GM21390 (cell line): ENCODE measurements around the gene MYLK.

Source experiments
- ATAC-seq: cut with Tn5 transposase; IDR thresholded peaks from one replicate; pipeline ENCODE4 v1.9.1; 2021; ENCODE audit not compliant: unreplicated experiment

MYLK gene

GRCh38 chr3:123778525-123778924 lies 105.6 kb downstream of the MYLK start:
- no peak for ATAC-seq

- no peak for ATAC-seq
Observed at GRCh38 chr3:123776071-123776782, 107.9 kb downstream of the MYLK start.

GRCh38 chr3:123774474-123774873 lies 109.7 kb downstream of the MYLK start:
- ATAC-seq: no peak

GRCh38 chr3:123773681-123774431 lies 110.3 kb downstream of the MYLK start:
- ATAC-seq: no peak

- no peak for ATAC-seq
Observed at GRCh38 chr3:123769356-123769743, 114.8 kb downstream of the MYLK start.

DNA sequence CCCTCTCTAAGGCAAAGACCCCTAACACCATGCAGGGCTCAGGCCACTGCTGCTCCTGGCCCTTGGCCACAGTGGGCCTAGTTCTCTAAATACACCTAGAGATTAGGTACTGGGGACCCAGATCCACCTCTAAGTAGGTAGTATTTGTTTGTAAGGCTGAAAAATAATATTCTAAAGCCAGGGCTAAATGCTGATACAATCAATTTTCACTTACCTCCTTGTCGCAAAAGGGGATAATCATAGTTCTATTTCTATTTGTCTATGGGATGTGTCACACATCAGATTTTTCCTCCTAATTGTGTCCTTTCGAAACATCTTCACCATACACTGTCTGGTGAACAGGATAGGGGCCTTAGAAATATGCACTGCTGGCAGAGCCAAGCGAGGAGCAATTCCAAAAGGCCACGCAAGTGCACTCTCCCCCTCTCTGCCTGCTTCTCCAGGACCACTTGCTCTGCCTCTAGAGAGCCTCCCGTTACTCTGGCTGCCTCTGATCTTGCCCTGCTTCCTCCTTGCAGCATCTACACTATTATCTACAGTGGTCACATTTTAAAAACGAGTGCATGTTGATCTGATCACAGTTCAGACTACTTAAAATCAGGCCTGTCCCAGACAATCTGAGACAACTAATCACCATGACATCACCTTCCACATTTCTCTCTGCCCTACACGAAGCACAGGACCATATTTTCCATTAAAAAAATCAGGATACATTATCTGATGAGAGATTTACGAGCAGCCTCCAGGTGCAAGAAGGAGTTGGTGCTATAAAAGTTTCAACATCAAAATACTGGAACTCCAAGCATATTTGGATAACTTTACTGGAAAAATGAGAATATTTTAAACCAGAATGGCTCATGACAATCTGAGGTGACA lies 115.4 kb downstream of the MYLK start:
- ATAC-seq: no peak

DNA sequence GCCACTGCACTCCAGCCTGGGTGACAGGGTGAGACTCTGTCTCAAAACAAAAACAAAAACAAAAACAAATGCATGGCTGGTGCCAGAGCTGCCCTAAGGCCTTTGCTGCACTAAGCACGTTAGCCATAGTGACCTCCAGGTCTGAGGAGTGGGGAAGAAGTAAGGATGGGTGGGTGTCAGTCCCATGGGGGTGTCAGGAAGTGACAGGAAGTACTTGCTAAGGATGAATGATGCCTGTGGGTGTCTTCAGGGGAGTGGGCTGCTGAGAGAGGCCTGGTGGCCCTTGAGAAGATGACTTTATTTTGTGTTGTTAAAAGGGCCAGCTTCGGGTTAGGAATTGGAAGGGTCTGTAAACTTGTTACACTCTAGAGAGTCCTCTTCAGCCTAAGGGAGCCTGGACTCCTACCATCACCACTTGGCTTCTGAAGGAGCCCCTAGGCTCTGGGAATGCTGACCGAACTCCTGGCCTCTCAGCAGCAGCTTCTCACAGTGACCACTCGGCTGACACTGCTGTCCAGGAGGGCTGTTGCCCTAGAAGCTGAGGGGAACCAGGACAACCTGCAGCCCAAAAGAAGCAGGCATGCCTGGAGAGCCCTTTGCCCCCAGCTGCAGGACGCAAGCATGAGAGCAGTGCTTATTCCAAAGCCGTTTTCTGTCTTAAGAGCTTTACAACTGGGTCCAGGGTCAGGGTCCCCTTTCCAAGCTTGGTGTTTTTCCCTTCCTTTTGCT lies 116.4 kb downstream of the MYLK start:
- ATAC-seq: no peak

DNA sequence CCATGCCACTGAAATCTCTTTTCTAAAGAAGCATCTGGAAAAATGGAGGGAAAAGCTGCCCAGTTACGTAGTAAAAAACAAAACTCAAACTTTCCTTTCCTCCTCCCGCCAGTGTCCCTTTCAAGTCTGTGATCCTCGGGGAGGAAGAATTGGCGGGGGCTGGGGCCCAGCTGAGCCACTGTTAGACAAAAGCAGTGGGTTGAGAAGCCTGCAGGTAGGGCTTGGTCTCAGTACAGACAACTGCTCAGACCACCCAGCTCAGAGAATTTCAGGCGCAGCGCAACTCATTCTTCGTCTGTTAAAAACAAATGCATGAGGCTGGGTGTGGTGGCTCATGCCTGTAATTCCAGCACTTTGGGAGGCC lies 117.1 kb downstream of the MYLK start:
- ATAC-seq: no peak

DNA sequence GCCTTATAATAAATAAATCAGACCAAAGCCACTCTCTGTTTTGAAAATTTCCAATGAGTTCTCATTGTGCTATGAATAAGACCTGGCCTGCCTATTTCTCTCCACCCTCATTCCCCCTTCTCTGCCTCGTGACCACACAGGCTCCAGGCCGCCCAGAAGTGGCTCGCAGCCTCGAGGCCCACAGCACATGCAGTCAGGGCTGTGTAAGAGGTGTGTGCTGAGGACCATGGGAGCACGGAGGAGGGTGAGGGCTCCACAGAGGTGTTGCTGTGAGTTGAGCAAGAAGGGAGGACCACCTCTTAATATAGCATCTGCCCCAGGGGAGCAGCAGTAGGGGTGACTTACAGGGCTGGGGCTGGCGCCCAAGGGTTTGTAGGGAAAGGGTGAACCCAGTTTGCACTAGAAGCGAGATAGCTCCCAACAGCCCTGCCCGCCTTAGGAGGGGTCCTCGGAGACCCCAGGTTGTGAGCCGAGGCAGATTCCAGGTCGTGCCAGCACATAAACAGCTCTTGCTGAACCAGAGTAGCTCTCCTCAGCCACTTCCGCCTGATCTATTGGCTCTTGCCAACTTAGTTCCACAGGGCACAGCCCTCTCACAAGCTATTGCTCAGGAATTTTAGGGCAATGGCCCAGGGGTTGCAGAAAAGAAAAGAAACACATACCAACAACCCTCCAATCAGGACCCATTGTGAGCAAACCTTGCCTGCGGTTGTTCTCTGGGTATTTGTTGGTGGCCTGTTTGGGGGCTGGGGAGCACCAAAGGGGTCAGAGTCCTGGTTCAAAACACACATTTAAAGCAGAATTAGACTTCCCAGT lies 117.7 kb downstream of the MYLK start:
- ATAC-seq: no peak

- no peak for ATAC-seq
Observed at GRCh38 chr3:123765475-123766128, 118.5 kb downstream of the MYLK start.

DNA sequence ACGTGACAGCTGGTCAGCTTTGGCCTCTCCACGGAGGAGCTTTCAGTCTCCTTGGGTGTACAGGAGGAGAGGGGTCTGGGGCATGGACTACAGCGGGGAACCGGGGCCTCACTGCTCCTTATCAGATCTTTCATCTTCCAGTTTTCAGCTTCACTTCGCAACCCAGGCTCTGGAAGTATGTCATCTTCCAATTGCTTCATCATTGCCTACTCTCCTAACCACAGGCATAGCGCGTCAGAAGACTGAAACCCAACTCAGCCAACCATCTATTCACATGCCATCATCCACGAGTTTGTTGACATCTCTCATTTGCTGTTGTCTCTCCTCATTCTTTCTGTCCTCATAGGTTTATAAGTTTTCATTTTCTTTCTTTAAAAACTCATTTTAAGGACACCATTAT lies 119.5 kb downstream of the MYLK start:
- ATAC-seq: no peak

DNA sequence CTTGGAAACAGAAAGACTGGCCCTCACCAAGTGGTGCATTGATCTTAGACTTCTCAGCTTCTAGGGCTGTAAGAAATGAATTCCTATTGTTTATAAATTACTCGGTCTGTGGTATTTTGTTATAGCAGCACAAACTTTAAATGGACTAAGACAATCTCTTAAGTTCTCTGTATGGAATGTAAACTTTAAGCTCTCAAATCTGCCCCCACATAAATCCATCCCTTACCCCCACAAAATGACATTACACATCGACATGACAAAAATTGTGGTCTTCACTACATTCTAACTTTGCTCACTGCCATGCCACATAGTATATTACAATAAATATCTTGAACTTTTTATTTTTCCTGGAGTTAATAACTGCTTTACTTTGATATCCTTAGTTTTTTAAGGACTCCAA lies 121.3 kb downstream of the MYLK start:
- no peak for ATAC-seq

- no peak for ATAC-seq
Observed at GRCh38 chr3:123760817-123761216, 123.3 kb downstream of the MYLK start.

GRCh38 chr3:123759871-123760270 lies 124.3 kb downstream of the MYLK start:
- no peak for ATAC-seq

- no peak for ATAC-seq
Observed at GRCh38 chr3:123759311-123759710, 124.8 kb downstream of the MYLK start.

DNA sequence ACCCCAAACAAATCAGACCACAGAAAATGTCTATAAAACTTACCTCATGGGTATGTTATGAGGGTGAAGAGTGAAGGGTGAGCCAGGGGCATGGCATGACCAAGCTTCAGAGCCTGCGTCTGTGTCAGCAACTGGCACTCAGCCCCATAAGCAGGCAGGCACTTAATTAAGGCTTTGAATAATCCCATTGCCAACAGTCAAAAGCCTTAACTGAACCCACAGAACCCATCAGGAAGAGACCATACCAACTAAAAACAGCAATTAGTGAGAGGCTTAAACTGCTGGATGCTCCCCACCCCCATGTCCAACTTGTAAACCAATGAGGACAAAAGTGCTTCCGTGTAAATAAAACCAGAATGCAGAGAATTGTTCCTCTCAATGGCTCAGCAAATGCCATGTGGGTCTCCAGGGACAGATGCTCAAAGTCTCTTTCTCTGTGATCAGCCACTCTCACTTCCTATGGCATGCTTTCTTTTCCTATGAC lies 126.0 kb downstream of the MYLK start:
- ATAC-seq: no peak

- ATAC-seq: no peak
Observed at GRCh38 chr3:123757281-123757940, 126.7 kb downstream of the MYLK start.

- no peak for ATAC-seq
Observed at GRCh38 chr3:123755501-123755900, 128.6 kb downstream of the MYLK start.

- no peak for ATAC-seq
Observed at GRCh38 chr3:123755085-123755484, 129.0 kb downstream of the MYLK start.
